ENCODE results near the gene KITLG. TPM values are rescaled to one million over a fixed set of nuclear protein-coding genes. Genes with fewer than 3 reads are reported as not detected.

Gene KITLG
- total RNA-seq, 1 experiment from 2014 or later, result 14.9 TPM

GRCh38 chr12:88507270-88507669 lies 73.0 kb downstream of the KITLG start:
- H3F3A ChIP-seq (ENCODE audit: low read length, unreplicated experiment), result no peaks in the 10 kb centered on the region
- no peaks in the 10 kb centered on the region for H3K9me3 ChIP-seq (ENCODE audit: low read length)
- ChIA-PET CTCF (no interaction called here), POLR2A (ENCODE audit: unreplicated experiment) (no interaction called here)
- H3K9me2 ChIP-seq (replicated peaks; ENCODE audit: low read length), result no peaks in the 10 kb centered on the region
- intact Hi-C loops (cut with micrococcal nuclease), result no loop called here
- TF ChIP-seq EZH2phosphoT487 (IDR thresholded peaks at IDR 0.05; ENCODE audit: borderline replicate concordance, low read length), result no peak
- no peak for TF ChIP-seq EZH2 (IDR thresholded peaks at IDR 0.05; ENCODE audit: low read length, unreplicated experiment)
- TF ChIP-seq CTCF (conservative IDR thresholded peaks at IDR 0.05; ENCODE audit: low read depth, low read length), result no peak
- no peaks in the 10 kb centered on the region for H4K20me1 ChIP-seq (ENCODE audit: low read length)
- DNase-seq, result no peak
- H3K4me3 ChIP-seq (ENCODE audit: low read length), result no peak overlapping the region
- no peaks in the 10 kb centered on the region for H3K79me2 ChIP-seq (ENCODE audit: low read length)
- ATAC-seq, result no peak
- H3K27me3 ChIP-seq (ENCODE audit: low read length), result no peaks in the 10 kb centered on the region
- no TSS peak for BruUV-seq (replicated peaks)
- no peak overlapping the region for H3K4me2 ChIP-seq (ENCODE audit: low read length)
- H3K36me3 ChIP-seq (ENCODE audit: low read depth, low read length), result no peaks in the 10 kb centered on the region; the same call in 1 of the 2 replicates
- peaks cover 6% of the 10 kb centered on the region for H3K4me1 ChIP-seq (ENCODE audit: insufficient read depth, low read length)
- H3K9ac ChIP-seq (ENCODE audit: low read length), result no peak overlapping the region
- H3K27ac ChIP-seq (ENCODE audit: low read length), result no peak overlapping the region
- H2AFZ ChIP-seq (ENCODE audit: low read length), result no peak overlapping the region

GRCh38 chr12:88505696-88506095 lies 74.6 kb downstream of the KITLG start:
- Histone ChIP-seq H3K79me2 (ENCODE audit: low read length) (no peaks in the 10 kb centered on the region), H3K4me2 (ENCODE audit: low read length) (no peak overlapping the region), H2AFZ (ENCODE audit: low read length) (no peak overlapping the region), H3K9me2 (replicated peaks; ENCODE audit: low read length) (no peaks in the 10 kb centered on the region), H4K20me1 (ENCODE audit: low read length) (no peaks in the 10 kb centered on the region), H3K9me3 (ENCODE audit: low read length) (no peaks in the 10 kb centered on the region), H3F3A (ENCODE audit: low read length, unreplicated experiment) (no peaks in the 10 kb centered on the region), H3K4me1 (ENCODE audit: insufficient read depth, low read length) (peaks cover 13% of the 10 kb centered on the region), H3K27ac (ENCODE audit: low read length) (no peak overlapping the region), H3K36me3 (ENCODE audit: low read depth, low read length) (no peaks in the 10 kb centered on the region; the same call in 1 of the 2 replicates), H3K9ac (ENCODE audit: low read length) (no peak overlapping the region), H3K4me3 (ENCODE audit: low read length) (no peak overlapping the region), H3K27me3 (ENCODE audit: low read length) (no peaks in the 10 kb centered on the region)
- intact Hi-C loops (cut with micrococcal nuclease), result no loop called here
- ChIA-PET CTCF (no interaction called here), POLR2A (ENCODE audit: unreplicated experiment) (no interaction called here)
- DNase-seq (no peak), ATAC-seq (no peak)
- TF ChIP-seq CTCF (conservative IDR thresholded peaks at IDR 0.05; ENCODE audit: low read depth, low read length), result no peak
- TF ChIP-seq EZH2phosphoT487 (IDR thresholded peaks at IDR 0.05; ENCODE audit: borderline replicate concordance, low read length), result no peak
- TF ChIP-seq EZH2 (IDR thresholded peaks at IDR 0.05; ENCODE audit: low read length, unreplicated experiment), result no peak
- BruUV-seq (replicated peaks), result no TSS peak

GRCh38 chr12:88503281-88503703 lies 77.0 kb downstream of the KITLG start:
- TF ChIP-seq EZH2phosphoT487 (IDR thresholded peaks at IDR 0.05; ENCODE audit: borderline replicate concordance, low read length), result no peak
- TF ChIP-seq CTCF (conservative IDR thresholded peaks at IDR 0.05; ENCODE audit: low read depth, low read length), result no peak
- TF ChIP-seq EZH2 (IDR thresholded peaks at IDR 0.05; ENCODE audit: low read length, unreplicated experiment), result no peak

More at GRCh38 chr12:88503281-88503703, 77.0 kb downstream of the KITLG start:
- Histone ChIP-seq H3K4me1 (ENCODE audit: insufficient read depth, low read length) (peaks cover 13% of the 10 kb centered on the region), H4K20me1 (ENCODE audit: low read length) (no peaks in the 10 kb centered on the region), H3K4me2 (ENCODE audit: low read length) (no peak overlapping the region), H2AFZ (ENCODE audit: low read length) (no peak overlapping the region), H3K79me2 (ENCODE audit: low read length) (no peaks in the 10 kb centered on the region), H3K27ac (ENCODE audit: low read length) (no peak overlapping the region), H3K9ac (ENCODE audit: low read length) (no peak overlapping the region), H3K9me2 (replicated peaks; ENCODE audit: low read length) (no peaks in the 10 kb centered on the region), H3K36me3 (ENCODE audit: low read depth, low read length) (no peaks in the 10 kb centered on the region; the same call in 1 of the 2 replicates), H3F3A (ENCODE audit: low read length, unreplicated experiment) (no peaks in the 10 kb centered on the region), H3K27me3 (ENCODE audit: low read length) (no peaks in the 10 kb centered on the region), H3K9me3 (ENCODE audit: low read length) (no peaks in the 10 kb centered on the region), H3K4me3 (ENCODE audit: low read length) (no peak overlapping the region)
- POLR2A ChIA-PET (ENCODE audit: unreplicated experiment), result no interaction called here
- BruUV-seq (replicated peaks), result no TSS peak
- CTCF ChIA-PET, result no interaction called here
- no peak for DNase-seq
- intact Hi-C loops (cut with micrococcal nuclease), result no loop called here
- no peak for ATAC-seq

All from PC-3 (cell line).